Measurements from ENCODE around the gene PAK6.

Gene PAK6

DNA sequence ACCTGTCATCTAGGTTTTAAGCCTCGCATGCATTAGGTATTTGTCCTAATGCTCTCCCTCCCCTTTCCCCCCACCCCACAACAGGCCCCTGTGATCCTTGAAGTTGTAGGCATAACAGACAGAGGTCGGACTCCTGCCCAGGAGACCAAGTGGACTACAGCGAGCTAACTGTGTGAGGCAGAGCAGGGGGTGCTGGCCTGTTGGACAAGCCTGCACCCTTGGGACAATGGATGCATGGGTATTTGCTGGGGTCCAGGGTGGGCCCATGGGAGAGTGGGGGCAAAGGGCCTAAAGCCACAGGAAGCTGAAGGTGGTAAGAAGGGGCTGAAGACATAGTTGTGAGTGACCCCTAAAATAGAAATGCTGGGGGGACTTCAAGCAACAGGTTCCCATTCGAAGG lies 66.4 kb downstream of the PAK6 start:
- TF ChIP-seq, protein P1, sequence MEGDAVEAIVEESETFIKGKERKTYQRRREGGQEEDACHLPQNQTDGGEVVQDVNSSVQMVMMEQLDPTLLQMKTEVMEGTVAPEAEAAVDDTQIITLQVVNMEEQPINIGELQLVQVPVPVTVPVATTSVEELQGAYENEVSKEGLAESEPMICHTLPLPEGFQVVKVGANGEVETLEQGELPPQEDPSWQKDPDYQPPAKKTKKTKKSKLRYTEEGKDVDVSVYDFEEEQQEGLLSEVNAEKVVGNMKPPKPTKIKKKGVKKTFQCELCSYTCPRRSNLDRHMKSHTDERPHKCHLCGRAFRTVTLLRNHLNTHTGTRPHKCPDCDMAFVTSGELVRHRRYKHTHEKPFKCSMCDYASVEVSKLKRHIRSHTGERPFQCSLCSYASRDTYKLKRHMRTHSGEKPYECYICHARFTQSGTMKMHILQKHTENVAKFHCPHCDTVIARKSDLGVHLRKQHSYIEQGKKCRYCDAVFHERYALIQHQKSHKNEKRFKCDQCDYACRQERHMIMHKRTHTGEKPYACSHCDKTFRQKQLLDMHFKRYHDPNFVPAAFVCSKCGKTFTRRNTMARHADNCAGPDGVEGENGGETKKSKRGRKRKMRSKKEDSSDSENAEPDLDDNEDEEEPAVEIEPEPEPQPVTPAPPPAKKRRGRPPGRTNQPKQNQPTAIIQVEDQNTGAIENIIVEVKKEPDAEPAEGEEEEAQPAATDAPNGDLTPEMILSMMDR (IDR thresholded peaks at IDR 0.05; ENCODE audit: control insufficient read depth, insufficient read depth, low read depth, low read length, missing control alignments), result no peak
- DNase-seq (ENCODE audit: low read depth), result no peak
- no peak overlapping the region for H3K4me3 ChIP-seq (ENCODE audit: control insufficient read depth, low read depth, low read length)

DNA sequence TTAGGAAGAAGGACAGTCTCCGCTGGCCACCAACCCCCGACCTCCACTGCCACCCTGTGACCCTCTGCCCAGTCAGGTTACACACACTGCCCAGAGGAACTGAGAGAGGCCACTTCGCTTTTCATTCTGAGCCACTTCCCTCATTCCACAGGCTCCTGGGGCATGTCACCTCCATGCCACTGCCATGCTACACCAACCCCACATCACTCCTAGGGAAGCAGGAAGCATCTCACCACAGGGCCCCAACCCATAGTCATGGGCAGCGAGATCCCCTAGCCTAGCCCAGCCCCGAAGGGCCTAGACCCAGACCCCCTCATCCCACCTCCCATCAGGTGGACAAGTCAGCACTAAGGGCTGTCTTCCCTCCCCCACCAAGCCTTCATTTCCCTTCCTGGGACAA lies 67.5 kb downstream of the PAK6 start:
- TF ChIP-seq, protein P1 (IDR thresholded peaks at IDR 0.05; ENCODE audit: control insufficient read depth, insufficient read depth, low read depth, low read length, missing control alignments), result no peak
- no peak overlapping the region for H3K4me3 ChIP-seq (ENCODE audit: control insufficient read depth, low read depth, low read length)
- DNase-seq (ENCODE audit: low read depth), result no peak

DNA sequence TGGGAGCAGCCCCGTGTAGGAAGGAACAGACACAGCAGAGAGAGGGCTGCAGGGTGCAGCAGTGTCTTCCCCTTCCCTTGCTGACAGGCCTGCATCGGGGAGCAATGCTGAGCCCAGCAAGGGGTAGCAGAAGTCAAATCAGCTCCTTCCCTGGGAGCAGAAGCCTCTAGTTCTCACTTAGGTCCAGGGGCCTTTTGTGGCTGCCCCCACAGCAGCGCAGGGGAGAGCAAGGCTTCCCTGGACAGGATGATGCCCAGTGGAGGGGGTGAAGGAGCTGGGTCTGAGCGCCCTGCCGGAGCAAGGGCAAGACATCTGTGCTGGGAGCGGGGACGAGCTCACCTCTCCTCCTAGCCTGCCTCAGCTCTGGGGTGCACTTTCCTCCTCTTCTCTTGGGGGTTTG lies 68.0 kb downstream of the PAK6 start:
- no peak overlapping the region for H3K4me3 ChIP-seq (ENCODE audit: control insufficient read depth, low read depth, low read length)
- DNase-seq (ENCODE audit: low read depth), result no peak
- TF ChIP-seq, protein P1 (IDR thresholded peaks at IDR 0.05; ENCODE audit: control insufficient read depth, insufficient read depth, low read depth, low read length, missing control alignments), result no peak

DNA sequence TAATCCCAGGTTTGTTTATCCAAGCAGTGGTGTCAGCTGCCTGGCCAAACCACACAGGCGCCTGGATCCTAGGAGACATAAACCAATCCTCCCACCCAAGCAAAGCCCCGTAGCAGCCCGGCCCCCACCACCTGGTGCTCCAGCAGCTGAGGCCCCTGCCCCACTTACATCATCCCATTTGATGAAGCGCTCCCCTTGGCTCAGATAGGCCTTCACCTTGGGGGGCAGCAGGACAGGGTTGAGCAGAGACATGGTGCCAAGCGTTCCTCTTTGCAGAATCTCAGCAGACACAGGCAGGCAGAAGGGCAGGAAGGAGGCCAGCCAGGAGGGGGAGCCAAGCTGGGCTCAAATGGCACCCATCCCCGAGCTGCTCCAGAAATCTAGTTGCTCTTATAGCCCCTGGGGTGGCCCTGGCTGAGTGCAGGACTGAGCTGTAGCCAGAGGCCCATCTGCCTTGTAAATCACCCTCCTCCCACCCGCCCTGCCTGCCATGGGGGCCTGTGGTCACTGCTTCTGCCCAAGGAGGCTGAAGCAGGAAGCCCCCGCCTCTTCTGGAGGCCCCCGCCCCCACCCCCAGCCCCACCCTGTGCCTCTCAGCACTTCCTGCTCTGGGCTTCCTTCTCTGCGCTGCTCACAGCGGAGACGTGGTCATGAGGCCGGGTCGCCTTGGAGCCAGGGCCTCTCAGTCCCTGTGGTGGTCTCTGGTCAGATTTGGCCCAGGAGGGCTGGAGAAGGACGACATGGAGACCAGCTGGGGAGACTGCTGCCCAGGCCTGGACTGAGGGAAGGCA lies 68.8 kb downstream of the PAK6 start, which contains the start of gene PLCB2:
Gene PLCB2 (minus strand): TSS at position 515 of the 791 bp plus-strand sequence. CDS start 263 bp downstream, at position 252.
- TF ChIP-seq, protein P1 (IDR thresholded peaks at IDR 0.05; ENCODE audit: control insufficient read depth, insufficient read depth, low read depth, low read length, missing control alignments), result peak; percentile 20
- no peak for DNase-seq (ENCODE audit: low read depth)
- H3K4me3 ChIP-seq (ENCODE audit: control insufficient read depth, low read depth, low read length), result no peak within 1 kb of the TSS

DNA sequence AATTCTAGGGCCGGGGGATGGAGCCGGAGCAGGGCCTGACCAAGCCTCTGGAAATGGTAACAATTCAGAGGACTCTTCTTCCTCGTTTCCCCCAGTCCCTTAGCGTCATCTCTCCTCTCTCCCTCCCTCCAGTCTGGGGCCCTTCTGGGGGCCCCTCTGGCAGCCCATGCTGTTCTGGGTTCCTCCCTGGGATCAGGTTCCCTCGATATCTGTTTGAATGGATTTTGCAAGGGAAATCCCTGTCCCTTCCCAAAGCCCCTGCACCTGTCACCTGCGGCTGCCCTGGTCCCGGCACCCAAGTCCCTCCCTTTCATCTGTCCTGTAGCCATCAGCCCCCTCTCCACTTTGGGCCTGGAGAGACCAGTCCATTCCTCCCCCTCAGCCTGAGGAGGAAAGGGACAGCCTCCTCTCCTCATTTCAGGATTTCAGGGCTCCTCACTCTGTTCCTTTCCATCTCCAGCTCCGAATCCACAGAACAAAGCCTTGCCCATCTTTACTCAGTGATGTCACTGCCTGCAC lies 70.5 kb downstream of the PAK6 start:
- TF ChIP-seq, protein P1 (IDR thresholded peaks at IDR 0.05; ENCODE audit: control insufficient read depth, insufficient read depth, low read depth, low read length, missing control alignments), result no peak
- no peak overlapping the region for H3K4me3 ChIP-seq (ENCODE audit: control insufficient read depth, low read depth, low read length)
- DNase-seq (ENCODE audit: low read depth), result no peak

DNA sequence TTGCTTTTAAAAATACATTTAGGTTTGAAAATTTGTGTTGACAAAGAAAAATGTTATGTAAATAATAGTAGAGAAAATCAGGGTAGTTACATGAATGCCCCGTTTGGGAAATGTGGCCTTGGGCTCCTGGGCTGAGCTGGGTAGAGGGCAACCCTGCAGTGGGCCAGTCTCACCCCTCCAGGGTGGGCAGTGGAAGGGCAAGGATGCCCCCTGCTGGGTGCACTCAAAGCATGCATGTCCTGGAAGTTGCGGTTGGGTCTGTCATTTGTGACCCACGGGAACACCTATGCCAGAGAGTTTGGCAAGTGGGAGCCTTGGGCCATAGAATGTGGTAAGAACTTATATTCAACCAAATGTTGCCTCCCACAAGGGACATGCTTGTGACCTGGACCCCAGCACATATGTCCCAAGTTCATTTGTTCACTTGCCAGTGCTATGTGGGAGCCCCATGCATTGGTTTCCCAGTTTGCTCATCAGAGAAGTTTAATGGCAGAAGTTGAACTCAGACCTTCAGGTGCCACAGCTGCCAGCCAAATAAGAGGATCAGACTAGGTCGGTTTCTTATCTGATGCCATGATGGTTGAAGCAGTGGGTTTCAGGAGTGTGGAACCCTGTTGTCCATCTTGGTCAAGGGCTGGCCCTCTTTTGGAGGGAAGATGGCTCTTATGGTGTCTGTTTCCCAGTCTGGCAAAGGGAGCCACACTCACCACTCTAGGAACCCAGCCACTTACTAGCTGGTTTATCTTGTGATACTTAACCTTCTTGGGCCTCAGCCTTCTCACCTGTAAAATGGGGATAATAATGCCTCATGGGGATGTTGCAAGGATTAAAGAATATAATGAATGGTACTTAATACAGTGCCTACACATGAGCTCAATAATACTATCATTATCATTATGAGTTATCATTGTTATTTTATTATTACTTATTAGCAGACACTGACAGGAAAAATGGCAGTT lies 71.4 kb downstream of the PAK6 start:
- TF ChIP-seq, protein P1 (IDR thresholded peaks at IDR 0.05; ENCODE audit: control insufficient read depth, insufficient read depth, low read depth, low read length, missing control alignments), result peak; percentile 76
- H3K4me3 ChIP-seq (ENCODE audit: control insufficient read depth, low read depth, low read length), result no peak overlapping the region
- DNase-seq (ENCODE audit: low read depth), result no peak

All from AG09309 (cell line).